HG03575 (cell line): ENCODE measurements around the gene HRH2.
"Not testable (repeated sequence)": the region's sequence is repeated elsewhere in the genome, so short reads cannot be mapped to it uniquely, and the experiment has no call there.

ENCODE experiments used
- ATAC-seq: cut with Tn5 transposase; IDR thresholded peaks from one replicate; pipeline ENCODE4 v1.9.1; 2021; ENCODE audit not compliant: unreplicated experiment, insufficient number of reproducible peaks, low FRiP score; ENCODE audit errors: extremely low read depth

Gene HRH2

DNA sequence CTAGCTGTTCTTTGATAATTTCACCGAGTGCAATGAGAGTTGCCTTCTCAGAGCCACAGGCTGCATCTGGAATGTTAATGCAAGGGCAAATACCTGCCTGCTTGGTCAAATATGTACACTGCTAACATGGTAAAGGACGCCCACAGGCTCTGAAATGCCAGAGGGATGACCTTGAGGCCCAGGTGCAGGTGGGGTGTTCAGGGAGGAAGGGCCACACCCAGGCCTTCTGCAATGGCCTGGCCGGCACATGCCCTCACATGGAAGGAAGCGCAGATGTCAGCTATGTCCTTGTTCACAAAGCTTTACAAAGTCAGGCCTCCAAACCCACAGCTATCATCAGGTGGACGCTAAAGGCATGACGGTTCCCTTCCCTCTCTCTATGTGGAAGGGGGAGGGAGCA, 48.6 kb downstream of the HRH2 start:
- ATAC-seq = no peak

DNA sequence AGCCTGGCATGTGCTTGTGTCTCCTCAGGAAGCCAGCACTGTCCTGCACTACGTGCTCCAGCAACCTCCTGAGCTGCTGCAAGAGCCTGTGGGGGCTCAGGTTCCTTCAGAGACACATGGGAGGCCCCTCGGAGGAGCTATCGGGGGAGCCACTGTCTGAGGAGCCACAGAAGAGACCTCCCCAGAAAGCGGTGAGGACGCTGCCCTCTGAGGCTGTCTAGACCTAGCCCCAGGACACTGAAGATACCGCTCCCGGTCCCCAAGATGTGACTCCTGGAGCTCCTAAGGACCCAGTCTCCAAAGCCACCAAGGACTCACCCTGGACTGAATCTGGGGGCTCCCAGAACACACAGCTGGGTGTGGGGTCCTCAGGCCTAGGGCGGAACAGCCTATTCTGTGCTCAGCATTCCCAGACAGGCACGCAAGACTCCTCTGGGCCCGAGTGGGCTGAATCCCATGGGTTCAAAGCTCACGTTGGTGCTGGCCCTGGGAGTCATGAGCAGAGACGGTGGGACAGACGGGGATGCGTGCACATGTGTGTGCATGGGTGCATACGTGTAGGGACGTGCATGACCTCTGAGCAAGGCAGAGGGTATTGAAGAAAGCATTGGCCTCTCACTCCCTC, 50.0 kb downstream of the HRH2 start:
- ATAC-seq = no peak

DNA sequence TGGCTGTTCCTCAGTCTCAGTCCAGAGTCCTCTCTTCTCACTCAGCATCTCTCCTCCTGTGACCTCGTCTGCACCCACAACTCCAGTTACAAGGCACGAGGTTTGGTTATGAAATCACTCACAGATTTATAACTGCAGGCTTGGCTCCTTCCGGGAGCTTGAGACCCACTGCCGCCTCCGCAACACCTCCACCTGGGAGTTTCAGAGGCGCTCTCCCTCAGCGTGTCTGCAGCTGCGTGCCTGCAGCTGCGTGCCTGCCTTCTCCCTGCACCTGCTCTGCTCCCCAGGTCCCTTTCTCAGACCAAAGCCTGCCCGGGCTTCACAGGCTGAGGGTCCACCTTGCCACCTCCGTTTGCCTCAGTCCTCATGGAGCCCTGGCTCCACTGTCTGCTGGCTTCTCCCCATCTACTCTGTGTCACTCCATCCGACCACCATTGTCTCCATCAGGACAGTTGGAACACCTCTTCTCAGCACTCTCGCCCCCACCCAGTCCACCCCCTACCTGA, 51.5 kb downstream of the HRH2 start:
- ATAC-seq = no peak

DNA sequence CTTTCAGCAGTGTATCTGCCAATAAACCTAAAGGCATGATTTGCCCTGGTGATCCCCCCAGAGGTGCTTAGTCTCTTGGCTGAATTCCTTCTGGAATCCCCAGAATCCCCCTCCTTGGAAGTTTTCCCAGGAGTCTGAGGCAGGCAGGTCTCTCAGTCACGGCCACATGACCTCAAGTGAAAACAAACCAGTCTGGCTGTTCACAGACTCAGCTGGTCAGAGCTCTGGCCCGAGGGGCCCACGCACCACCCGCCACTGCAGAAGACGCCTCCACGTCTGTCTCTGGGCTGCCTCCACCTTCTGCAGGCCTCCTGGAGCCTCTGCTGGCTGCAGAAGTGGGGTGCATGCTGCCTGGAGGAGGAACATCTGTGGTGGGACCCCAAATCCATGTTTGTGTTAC, 52.5 kb downstream of the HRH2 start:
- ATAC-seq = no peak

DNA sequence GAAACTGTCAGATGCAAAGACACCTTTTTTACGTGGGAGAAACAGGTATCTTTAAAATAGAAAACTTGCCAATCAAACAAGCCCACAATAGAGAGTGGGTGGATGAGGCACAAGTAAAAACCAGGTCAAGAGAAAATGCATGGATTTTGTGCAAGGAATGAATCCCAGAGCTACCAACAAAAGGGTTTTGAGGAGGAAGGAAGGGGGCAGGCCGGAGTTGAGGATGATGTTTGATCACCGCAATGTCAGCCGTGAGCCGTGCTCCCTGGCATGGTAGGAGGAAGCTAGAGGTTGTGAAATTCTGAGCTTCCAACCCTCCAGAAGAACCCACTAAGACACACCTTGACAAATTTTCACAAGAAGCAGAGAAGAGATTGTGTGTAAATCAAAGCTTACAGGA, 53.2 kb downstream of the HRH2 start:
- ATAC-seq = no peak

DNA sequence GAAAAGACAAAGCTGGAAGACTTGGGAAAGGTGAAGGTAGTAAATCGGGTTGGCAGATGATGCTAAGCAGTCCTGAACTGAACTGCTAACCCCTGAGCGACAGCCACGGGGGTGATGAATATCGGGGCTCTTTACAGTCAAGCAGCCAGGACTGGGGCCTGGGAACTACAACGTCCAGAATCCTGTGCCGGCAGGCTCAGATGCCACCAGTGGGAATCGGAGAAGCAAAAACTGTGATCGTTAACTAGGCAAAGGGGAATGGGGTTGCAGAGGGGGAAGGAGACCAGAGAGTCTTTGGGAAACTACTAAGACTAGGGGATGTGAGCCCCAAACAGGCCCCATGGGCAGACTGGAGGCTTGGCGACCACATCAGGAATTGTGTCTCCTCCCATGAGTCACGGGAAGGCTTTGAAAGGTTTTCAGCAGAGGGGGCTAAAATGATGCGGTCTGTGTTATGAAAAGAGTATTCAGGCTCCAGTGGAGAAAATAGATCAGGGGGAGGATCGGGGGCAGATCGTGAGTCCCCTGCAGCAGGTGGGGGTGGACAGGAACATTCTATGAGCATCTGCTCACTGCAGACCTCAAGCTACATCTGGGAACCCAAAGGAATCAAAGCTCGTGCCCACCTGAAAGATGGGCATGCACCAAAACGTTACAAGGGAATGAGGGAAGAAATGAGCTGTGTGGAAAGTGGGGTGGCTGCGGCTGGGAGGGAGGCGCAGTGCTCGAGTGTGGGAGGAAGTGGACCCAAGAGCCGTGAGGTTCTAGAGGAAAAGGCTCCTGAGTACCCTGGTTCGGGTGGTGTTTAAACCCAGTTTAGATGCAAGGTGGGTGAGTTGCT, 53.8 kb downstream of the HRH2 start:
- ATAC-seq = no peak

DNA sequence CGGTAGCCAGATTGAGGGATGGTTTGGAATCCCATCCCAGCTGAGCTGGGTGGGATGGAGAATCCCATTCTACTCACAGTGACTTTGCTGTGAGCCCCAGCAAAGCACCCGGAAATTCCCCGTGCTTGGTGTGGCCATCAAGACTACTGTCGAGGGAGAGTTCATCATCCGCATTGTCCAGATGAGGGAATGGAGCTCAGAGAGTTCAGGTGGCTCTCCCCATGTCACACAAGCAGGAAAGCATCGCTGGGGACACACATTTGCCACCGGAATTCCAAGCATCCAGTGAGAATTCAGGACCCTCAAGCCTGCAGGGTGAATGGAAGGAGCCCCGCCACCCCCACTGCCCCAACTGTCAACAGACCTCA, 54.4 kb downstream of the HRH2 start:
- no peak for ATAC-seq

DNA sequence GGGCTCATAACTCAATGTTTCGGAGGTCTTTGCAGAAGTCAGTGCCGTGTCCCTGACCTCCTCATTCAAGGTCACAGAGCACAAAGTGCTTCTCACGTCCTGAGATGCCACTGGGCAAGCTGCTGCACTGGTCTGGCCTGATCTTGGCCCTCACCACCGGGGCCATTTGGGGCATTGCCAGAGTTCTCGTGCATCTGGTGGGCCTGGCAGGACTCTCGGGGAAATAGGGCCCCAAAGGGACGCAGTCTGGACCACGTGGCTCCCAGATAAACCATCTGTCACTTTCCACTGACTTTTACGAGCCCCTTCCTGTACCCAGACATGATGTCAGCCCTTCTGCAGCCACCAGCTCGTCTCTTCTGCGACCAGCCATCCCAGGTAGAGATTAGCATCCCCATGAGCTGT, 54.8 kb downstream of the HRH2 start:
- no peak for ATAC-seq

DNA sequence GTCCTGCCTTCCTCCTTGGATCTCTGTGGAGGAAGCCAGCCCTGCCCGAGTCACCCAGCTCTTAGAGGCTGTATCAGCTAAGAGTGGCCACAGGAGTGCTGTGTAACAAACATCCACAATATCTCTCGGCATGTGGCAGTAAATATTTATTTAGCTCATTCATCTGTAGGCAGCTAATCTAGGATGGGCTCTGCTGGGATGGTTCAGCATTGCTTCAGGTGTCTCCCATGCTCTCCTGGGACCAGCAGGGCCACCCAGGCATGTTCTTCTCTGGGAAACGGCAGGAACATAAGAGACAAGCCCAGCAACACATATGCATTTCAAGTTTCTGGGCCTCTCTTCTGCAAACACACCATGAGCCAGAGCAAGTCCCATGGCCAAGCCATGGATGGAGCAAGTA, 56.1 kb downstream of the HRH2 start:
- no peak for ATAC-seq

DNA sequence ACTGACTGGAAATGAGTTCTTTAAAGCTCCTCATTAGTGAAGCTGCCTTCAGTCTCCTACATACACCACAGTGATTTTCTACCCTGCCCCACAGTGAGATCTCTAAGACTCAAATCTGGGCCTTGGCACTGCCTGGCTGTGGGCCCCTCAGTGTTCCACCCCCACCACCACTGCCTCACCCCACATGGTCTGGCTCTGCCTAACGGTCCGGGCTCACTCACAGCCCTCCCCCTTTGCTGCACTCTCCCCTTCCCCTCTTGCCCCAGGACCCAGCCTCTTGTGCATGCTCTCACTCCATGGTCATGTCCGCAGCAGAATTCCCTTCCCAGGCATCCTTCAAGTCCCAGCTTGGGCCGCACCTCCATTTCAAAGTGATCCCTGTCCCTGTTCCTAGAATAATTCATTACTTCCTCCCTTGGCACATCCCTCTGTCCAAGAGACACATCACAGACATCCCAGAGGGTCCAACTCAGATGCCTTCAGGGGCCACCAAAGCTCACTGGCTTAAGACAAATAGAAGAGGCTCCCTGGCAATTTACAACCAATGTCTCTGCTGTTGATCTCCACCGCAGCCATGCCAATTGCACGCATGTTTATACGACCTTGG, 56.7 kb downstream of the HRH2 start:
- no peak for ATAC-seq

DNA sequence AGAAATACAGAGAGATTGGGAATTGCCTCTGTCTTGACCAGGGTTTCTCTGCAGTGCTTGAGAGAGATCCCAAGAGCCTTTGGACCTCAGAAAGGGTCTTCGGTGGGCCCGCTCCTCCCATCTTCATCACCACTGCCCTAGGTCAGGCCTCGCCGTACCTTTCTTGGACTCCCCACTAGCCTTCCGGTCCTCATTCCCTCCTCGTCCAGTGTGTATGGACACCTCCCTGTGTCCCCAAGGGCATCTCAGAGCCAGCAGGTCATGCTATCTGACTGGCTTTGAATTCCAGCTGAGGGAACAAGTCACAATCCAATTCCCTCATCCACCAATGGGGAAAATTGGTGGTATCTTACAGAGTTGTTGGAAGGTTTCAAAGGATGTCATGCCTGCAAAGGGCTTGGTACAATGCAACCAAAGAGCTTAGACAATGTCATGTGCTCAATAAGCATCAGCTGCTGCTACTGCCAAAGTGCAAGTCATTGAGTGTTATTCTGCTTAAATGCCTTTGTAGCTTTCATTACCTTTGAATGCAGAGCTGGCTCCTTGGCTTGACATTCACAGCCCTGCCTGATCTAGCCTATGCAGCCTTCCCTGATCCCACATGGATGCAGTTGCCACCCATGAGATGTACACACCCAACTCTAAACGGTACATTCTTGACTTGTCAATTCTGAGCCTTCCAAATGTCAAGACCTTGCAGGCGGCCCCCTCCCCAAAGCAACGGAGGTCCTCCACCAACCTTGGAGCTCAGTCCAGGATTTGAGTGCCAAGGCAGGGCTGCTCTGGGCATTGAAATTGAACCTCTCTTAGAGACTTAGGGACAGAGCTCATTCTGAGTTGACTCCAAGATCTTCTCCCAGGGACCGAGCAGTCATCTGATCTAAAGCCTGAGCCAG, 58.0 kb downstream of the HRH2 start:
- no peak for ATAC-seq

DNA sequence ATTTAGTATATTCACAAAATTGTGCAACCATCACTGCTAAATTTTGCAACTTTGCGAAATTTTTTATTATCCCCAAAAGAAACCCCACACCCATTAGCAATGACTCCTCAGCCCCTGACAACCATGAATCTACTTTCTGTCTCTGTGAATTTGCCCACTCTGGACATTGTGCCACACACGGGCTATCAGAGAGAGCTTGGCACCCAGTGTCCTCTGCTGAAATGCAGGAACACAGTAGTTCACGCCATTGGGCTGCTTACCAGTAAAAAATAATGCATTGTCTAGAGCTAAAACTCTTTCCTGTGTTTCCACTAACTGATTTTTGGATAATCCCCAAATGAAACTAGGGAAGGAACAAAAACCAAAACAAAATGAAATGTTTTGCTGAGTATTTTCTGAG, 60.0 kb downstream of the HRH2 start:
- no peak for ATAC-seq

DNA sequence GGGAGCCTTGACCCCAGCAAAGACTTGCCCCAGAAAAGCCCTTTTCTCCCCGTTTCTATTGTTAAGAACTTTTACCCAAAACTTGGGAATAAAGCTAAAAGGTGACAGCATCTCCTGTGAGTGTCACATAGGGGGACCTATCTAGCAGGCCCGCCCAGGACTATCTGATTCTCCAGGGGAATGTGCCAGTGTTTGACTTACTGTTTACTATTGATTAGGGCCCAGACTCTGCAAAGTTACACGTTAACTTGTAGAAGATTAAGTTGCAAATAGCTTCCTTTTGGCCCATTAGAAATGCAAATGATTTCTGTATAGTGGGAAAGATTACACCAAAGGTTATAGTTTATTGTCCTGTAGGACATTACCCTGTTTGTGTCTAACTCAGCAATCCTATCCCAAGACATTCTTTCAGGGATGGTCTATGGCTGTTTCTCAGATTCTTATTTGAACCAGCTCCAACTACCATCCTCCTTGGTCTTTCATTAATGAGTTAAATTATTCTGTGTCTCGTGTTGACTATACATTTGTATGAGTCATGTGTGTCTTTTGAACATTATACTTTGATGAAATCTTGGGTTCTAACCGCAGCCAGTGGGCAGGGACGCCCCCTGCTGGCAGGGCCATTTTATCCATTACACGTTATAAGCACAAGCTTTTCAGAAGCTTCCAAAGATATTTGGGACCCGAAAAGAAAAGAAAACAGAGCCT, 60.7 kb downstream of the HRH2 start:
- ATAC-seq = no peak

DNA sequence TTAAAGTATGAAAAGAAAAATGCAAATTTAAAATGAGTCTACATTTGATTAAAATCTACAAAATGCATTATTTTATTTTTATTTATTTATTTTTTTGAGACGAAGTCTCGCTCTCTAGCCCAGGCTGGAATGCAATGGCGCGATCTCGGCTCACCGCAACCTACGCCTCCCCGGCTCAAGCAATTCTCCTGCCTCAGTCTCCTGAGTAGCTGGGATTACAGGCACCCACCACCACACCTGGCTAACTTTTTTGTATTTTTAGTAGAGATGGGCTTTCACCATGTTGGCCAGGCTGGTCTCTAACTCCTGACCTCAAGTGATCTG, 61.2 kb downstream of the HRH2 start:
- ATAC-seq = not testable (repeated sequence)

DNA sequence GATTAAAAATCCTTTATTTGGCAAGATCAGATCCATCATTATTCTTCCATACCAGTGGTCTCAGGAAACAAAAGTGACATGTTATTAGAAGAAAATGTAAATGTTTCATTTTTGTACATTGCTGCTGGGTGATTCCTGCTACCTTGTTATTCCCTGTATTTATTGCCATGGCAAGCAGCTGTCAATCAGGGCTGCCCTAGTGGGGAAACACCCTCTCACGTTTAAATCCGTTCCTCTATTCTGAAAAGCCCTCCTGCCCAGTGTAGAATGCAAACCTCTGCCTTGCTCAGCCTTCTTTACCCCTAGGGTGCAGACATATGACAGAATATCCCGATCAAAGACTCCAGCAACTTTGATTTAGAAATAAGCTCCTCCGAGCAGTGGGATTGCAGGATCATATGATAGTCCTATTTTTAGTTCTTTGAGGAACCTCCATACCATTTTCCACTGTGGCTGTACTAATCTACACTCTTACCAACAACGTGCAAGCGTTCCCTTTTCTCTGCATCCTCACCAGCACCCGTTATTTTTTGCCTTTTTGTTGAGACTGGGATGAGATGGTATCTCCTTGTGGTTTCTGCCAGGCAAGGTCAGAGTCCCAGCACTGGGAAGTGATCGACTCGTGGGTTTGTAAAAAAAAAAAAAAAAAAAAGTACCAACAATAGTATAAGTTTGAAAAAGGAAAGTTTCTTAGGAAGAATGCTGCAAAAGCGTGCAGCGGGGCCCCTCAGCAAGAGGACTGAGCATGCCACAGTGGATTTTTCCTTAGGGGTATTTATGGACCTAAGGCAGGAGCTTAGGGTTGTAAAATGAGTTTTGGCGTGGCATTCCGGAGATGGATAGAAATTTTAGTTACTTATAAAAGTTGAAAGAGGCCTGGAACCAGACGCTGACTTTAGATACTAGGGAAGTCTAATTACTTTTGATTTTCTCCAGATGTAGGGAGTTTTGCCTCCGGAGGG, 66.7 kb downstream of the HRH2 start:
- no peak for ATAC-seq

DNA sequence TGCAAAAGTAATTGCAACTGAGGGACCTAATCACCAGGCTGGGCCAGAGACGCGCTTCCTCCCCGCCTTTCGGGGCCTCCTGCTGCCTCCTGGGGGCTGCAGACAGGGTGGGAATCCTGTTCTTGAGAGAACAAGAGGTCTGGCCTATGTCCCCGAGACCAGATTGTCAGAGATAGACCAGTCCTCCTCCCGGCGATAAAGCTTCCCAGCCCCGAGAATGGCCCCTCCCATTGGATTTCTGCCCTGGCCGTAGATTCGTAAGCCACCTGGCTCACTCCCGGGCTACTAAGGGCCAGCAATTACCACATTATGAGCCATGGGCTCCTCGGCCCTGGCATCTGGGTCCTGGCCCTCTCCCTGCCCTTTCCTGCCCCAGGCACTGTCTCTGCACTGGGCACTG, 70.4 kb downstream of the HRH2 start:
- no peak for ATAC-seq

DNA sequence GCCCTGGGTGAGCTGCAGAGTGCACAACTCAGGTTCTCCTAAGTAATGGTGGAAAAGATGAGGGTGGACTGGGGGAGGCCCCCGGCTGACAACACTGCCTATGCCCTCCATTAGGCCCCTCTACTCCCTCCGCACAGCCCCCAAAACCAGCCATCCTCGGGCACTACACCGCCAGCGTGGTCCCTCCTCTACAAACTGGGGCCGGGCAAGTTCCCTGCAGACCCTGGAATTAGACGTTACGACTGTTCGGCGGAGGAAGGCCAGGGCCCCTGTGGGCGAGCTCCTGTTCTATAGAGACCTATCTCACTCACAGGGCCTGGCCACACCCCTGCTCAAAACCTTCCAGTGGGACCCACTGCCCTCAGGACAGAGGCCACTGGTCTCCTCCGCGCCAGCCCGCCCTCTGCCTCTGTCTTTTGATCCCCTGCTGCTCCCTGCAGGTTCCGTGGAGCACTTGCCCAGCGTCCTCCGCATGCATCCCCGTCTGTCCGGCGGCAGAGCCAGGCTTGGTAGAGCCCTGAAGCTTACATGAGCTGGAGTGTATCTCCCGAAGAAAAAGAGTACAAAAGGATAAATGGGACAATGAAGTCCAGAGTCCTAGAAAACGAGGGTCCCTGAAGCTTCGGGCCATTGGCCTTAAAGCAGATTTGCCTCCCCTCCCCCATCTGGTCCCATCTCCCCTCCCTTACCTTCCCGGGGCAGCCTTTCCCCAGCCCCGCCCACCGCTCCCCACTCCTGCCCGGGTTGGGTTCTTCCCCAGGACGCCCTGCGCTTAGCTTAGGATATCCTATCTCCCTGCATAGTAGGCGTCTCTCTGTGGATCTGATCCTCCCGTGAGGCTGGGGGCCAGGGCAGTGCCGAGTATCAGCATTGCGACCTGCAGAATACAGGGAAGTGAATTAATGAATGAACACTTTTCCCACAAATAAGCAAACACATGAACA, 71.3 kb downstream of the HRH2 start:
- no peak for ATAC-seq
